ENCODE measurements around the gene ADAMTS16. TPM values are rescaled to one million over a fixed set of nuclear protein-coding genes. Genes with fewer than 3 reads are reported as not detected.

ADAMTS16 gene
- total RNA-seq, 3 donors from 2014 or later = 0.15 to 1.3 (median 0.33) TPM

- no peak overlapping the region for H3K4me3 ChIP-seq
- H3K9me3 ChIP-seq = peaks cover 4 to 7% of the 10 kb centered on the region in 2 donors
- H3K27ac ChIP-seq = no peak overlapping the region
- TF ChIP-seq POLR2AphosphoS5 (IDR thresholded peaks at IDR 0.05) = no peak
- no peak for TF ChIP-seq CTCF (IDR thresholded peaks at IDR 0.05)
- no peak for TF ChIP-seq POLR2A (IDR thresholded peaks at IDR 0.05)
- no peaks in the 10 kb centered on the region for H3K4me1 ChIP-seq
- H3K27me3 ChIP-seq = no peaks in the 10 kb centered on the region
- intact Hi-C loops (cut with DNase I; ENCODE audit: low total_unique reads) = loop anchor here (10.0 kb wide), 1 partner anchor 617 kb away; no protein-coding TSS in a partner anchor
- no peak for DNase-seq (ENCODE audit: low spot score in 2 of 2)
- no peaks in the 10 kb centered on the region for H3K36me3 ChIP-seq
Observed at GRCh38 chr5:5302201-5302600, 162.1 kb downstream of the ADAMTS16 start.

- Histone ChIP-seq H3K4me3 (no peak overlapping the region), H3K27me3 (no peaks in the 10 kb centered on the region), H3K9me3 (peaks cover 4 to 7% of the 10 kb centered on the region in 2 donors), H3K27ac (no peak overlapping the region), H3K4me1 (no peaks in the 10 kb centered on the region), H3K36me3 (no peaks in the 10 kb centered on the region)
- TF ChIP-seq POLR2A (IDR thresholded peaks at IDR 0.05) = no peak
- TF ChIP-seq POLR2AphosphoS5 (IDR thresholded peaks at IDR 0.05) = no peak
- TF ChIP-seq CTCF (IDR thresholded peaks at IDR 0.05) = no peak
- intact Hi-C loops (cut with DNase I; ENCODE audit: low total_unique reads) = loop anchor here (10.0 kb wide), 1 partner anchor 618 kb away; no protein-coding TSS in a partner anchor
- DNase-seq (ENCODE audit: low spot score in 2 of 2) = no peak
Observed at GRCh38 chr5:5303242-5303641, 163.1 kb downstream of the ADAMTS16 start.

GRCh38 chr5:5304361-5305020 lies 164.4 kb downstream of the ADAMTS16 start:
- no peaks in the 10 kb centered on the region for H3K36me3 ChIP-seq
- H3K27ac ChIP-seq = no peak overlapping the region
- H3K9me3 ChIP-seq = peaks cover 4 to 7% of the 10 kb centered on the region in 2 donors
- peak overlapping the region in 1 of 3 donors; percentile 5 for H3K4me3 ChIP-seq
- H3K27me3 ChIP-seq = no peaks in the 10 kb centered on the region
- DNase-seq (ENCODE audit: low spot score in 2 of 2) = no peak
- TF ChIP-seq POLR2A (IDR thresholded peaks at IDR 0.05) = no peak
- no peak for TF ChIP-seq POLR2AphosphoS5 (IDR thresholded peaks at IDR 0.05)
- no peak for TF ChIP-seq CTCF (IDR thresholded peaks at IDR 0.05)
- H3K4me1 ChIP-seq = no peaks in the 10 kb centered on the region
- intact Hi-C loops (cut with DNase I; ENCODE audit: low total_unique reads) = loop anchor here (10.0 kb wide), 1 partner anchor 620 kb away; no protein-coding TSS in a partner anchor

GRCh38 chr5:5306696-5307095 lies 166.6 kb downstream of the ADAMTS16 start:
- Histone ChIP-seq H3K4me1 (no peaks in the 10 kb centered on the region), H3K27me3 (no peaks in the 10 kb centered on the region), H3K9me3 (peaks cover 4 to 5% of the 10 kb centered on the region in 2 donors), H3K36me3 (no peaks in the 10 kb centered on the region), H3K4me3 (no peak overlapping the region), H3K27ac (no peak overlapping the region)
- intact Hi-C loops (cut with DNase I; ENCODE audit: low total_unique reads) = loop anchor here (10.0 kb wide), 1 partner anchor 622 kb away; no protein-coding TSS in a partner anchor
- TF ChIP-seq POLR2A (IDR thresholded peaks at IDR 0.05) = no peak
- no peak for TF ChIP-seq CTCF (IDR thresholded peaks at IDR 0.05)
- TF ChIP-seq POLR2AphosphoS5 (IDR thresholded peaks at IDR 0.05) = no peak
- DNase-seq (ENCODE audit: low spot score in 2 of 2) = no peak

- Histone ChIP-seq H3K9me3 (no peaks in the 10 kb centered on the region), H3K27ac (no peak overlapping the region), H3K27me3 (no peaks in the 10 kb centered on the region), H3K36me3 (no peaks in the 10 kb centered on the region), H3K4me1 (no peaks in the 10 kb centered on the region), H3K4me3 (no peak overlapping the region)
- DNase-seq (ENCODE audit: low spot score in 2 of 2) = no peak
- TF ChIP-seq POLR2A (IDR thresholded peaks at IDR 0.05) (no peak), POLR2AphosphoS5 (IDR thresholded peaks at IDR 0.05) (no peak), CTCF (IDR thresholded peaks at IDR 0.05) (no peak)
- intact Hi-C loops (cut with DNase I; ENCODE audit: low total_unique reads) = loop anchor here (10.0 kb wide), 1 partner anchor 624 kb away; no protein-coding TSS in a partner anchor
Observed at GRCh38 chr5:5308319-5308718, 168.2 kb downstream of the ADAMTS16 start.
